Cortex of kidney (tissue), 1 donor: Measurements from ENCODE around the gene CEP350.

Experiments
- DNase-seq: peaks from one replicate; lab custom pipeline; 2025; lab: John Stamatoyannopoulos, UW

The CEP350 gene

DNA sequence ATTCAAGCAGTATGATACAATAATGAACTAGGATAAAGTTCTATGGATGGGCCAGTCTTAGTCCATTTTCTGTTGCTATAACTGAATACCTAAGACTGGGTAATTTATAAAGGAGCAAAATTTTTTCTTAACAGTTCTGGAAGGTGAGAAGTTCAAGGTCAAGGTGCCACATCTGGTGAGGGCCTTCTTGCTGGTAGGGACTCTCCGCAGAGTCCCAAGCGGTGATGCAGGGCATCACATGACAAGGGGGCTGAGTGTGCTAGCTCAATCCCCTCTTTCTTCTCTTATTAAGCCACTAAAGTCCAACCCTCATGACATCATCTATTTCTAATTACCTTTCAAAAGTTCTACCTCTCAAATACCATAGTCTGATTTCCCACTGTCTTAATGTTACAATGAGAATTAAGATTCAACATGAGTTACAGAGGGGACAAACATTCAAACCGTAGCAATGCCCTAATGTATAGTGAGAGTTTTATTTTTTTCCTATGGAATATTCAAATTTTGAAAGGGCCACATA, 107.9 kb downstream of the CEP350 start:
- no peak for DNase-seq

DNA sequence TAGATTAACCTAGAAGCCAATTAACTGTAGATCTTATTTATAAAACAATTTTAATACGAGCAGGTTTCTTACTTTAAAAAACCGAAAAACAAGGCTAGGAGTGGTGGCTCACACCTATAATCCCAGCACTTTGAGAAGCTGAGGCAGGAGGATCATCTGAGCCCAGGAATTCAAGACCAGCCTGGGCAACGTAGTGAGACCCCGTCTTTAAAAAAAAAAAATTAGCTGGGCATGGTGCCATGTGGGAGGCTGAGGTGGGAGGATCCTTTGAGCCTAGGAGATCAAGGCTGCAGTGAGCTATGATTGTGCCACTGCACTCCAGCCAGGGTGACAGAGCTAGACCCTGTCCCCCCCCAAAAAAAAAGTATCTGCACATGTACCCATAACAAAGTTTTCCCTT, 110.8 kb downstream of the CEP350 start:
- DNase-seq: no peak

DNA sequence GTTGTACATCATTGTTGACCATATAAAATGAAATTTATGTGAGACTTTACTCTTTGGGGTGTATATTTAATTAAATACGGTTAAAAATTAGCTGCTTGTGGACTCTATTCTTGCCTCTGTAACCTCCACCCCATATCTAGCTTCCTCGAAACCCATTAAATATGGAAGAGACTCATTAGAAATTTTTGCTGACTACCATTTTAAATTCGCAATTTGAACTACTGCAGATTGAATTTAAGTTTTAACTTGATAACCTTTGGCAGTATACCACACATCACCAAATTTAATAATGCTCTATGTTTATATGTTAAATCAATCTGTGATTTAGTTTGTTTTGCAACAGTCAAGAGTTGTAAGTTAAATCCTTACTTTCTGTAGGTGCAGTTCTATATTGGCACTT, 111.5 kb downstream of the CEP350 start:
- DNase-seq: no peak

DNA sequence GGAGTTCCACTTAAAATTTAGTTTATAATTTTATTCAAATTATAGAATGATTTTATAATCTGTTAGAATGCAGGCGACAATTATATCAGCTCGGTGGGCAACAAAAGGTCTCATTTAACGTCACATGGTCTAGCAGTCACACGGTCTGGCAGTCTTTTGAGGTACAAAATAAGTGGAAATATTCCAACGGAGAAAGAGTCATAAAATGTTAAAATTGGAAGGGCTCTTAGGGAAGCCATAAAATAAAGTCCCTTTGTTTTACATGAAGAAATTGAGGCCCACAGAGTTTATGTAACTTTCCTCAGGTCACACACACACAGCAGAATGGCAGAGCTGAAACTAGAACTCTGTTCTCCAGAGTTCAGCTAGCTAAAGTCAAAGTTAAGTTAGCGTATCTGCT, 115.7 kb downstream of the CEP350 start:
- no peak for DNase-seq

DNA sequence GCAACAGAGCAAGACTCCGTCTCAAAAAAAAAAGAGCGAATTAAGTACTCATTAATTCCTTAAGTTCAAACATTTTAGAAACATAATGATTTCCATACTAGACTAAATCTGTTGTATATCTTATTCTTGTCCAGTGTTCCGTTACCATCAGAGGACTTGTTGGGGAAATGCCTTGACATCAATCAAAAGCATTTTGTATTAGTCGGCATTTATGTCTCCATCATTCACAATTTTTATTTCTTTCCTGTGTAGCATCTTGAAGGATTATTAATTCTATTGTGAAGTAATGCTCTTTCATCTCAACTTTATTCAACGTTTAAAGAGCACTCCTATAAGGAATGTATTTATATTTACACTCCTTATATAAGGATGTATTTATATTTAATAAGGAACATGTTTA, 117.1 kb downstream of the CEP350 start:
- no peak for DNase-seq

DNA sequence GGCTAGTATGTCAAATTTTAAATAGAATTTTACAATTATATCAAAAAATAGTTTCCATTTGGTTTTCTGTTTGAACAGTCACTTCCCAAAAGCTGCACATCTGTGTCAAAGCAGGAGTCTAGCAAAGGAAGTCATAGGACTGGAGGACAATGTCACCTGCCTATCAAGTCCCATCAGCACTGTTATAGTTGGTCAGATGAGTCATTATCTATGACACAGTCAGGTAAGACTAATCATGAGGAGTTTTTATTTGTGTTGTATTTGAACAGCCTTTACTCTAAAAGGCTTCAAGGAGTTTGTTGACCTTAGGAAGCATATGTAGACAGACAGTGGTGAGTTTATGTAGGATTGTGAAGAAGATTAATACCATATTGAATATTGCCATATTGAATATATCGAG, 125.8 kb downstream of the CEP350 start:
- DNase-seq: no peak

DNA sequence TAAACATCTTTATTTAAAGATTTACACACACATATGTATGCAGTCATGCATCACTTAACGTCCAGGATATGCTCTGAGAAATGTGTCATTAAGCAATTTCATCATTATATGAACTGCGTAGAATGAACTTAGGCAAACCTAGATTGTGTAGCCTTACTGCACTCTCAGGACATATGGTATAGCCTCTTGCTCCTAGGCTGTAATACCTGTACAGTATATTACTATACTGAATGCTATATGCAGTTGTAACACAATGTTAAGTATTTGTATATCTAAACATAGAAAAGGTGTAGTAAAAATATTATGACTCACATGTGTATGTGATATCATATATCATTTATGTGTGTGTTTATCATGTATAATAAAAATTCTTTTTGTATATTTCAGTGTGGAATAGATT, 126.9 kb downstream of the CEP350 start:
- DNase-seq: no peak

DNA sequence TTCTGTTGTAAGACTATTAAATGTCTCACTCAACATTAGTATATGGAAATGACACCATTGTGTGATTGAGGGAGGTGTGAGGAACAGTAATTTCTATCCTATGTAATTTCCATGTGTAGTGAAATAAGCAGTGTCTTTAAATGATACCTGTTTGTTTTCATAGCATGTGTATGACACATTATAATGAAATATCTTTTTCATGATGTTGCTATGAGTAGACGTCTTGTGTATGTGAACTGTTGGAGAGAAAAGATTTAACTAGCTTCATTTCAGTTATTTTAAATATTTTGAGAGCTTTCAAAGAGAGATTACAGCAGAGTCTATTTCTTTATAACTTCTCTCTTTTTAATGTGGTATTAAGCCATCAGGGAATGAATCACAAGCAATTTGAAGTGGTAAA, 128.6 kb downstream of the CEP350 start:
- DNase-seq: no peak

DNA sequence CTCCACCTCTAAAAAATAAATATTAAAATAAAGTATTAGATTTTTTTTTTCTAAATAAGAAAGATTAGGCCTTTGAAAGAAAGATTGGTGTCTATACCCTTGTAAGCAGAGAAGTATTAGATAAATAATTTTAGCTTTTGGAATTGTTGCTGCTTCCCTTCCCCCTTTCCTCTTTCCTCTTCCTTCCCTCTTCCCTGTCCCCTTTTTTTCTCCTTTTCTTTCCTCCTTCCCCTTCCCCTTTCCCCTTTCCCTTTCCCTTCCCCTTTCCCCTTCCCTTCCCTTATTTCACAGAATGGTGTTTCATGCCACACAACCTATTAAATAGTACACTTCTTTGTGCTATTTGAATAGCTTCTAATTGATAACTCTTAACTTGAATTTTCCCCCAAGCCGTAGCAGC, 130.3 kb downstream of the CEP350 start:
- DNase-seq: no peak

DNA sequence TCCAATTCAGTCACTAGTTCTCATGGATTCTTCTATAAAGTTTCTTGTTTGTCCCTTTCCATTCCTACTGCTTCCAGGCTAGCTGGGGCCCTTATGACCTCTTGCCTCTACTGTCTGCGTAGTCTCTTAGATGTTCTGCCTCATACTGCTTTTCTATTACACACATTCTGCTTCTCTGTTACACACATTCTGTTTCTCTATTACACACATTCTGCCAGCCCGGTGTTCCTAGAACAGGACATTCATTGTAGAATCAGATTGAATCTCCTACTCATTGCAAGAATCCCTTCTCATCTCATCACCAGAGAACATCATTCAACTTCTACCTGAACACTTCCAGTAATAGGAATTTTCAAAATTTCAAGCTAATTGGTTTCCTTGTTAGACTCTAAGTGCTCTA, 130.7 kb downstream of the CEP350 start:
- no peak for DNase-seq

DNA sequence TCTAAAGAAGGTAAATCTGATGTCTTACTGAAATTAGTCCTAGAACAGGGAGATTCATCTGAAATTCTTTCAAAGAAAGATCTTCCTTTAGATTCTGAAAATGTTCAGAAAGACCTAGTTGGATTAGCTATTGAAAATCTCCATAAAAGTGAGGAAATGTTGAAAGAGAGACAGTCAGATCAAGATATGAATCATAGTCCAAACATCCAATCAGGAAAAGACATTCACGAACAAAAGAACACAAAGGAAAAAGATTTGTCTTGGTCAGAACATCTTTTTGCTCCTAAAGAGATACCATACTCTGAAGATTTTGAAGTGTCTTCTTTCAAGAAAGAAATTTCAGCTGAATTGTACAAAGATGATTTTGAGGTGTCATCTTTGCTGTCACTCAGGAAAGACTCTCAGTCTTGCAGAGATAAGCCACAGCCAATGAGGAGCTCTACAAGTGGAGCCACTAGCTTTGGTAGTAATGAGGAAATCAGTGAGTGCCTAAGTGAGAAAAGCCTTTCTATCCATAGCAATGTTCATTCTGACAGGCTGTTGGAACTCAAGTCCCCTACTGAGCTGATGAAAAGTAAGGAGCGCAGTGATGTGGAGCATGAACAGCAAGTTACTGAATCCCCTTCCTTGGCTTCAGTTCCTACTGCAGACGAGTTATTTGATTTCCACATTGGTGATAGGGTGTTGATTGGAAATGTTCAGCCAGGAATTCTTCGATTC, 138.5 kb downstream of the CEP350 start:
- no peak for DNase-seq

DNA sequence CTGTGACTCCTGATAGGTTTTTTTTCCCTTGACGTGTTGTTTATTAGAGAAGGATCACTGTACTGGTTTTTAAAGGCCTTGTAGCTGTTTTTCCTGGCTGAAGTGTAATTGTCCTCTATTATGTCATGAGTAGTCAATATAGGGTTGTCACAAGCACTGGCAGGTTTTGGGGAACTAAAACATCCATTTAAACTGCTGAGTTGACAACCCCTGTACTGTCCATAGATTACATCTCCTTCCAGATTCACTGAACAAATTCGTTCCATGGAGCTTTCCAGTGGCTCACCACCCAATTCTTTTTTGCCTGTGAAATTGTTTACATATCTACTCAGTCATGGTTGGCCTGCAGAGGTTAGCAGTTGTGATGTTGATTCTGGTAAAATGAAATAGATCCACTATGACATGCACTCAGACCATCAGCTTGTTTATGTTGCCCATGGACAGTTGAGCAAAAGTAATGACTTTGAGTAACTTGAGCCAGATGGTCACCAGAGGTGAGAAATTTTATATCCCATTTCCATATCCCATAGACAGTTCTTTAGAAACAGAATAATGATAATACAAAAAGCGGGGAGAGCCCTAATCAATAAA, 140.2 kb downstream of the CEP350 start:
- no peak for DNase-seq

DNA sequence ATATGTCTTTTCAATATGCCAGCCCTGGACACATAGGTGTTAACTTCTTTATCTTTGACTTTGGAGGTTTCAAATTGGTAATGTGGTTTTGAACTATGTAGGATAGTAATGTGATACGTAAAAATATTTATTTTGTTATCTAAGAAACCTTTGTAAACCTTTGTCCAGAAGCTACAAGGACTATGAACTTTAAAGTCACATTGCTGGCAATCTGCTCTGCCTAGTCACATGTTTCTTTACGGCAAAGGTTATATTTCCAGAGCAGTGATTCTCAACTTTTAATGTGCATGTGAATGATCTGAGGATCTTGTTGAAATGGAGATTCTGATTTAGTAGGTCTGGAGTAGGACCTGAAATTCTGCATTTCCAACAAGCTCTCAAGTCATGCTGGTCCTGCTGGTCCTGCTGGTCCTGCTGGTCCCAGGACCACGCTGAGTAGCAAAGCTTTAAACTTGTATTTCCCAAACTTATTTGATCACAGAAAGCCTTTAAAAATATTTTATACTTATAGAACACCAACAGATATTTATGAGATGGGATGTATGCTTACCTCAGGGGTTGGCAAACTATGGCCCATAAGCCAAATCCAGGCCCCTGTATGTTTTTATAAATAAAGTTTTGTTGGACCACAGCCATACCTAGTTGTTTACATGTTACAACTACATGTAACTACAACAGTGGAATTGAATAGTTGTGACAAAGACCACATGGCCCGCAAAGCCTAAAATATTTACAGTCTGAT, 142.1 kb downstream of the CEP350 start:
- no peak for DNase-seq

DNA sequence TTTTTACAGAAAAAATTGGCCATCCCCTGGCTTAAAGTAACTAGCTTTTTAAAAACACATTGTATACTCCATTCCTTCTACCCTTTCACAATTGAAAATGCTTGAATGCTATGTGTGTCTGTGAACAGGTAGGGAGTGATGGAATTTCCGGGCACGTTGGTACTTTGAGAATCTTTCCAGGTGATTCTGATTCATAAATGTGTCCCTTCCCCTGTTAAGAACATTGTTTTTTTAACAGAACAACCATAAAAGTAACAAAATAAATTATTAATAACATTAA, 142.7 kb downstream of the CEP350 start:
- DNase-seq: no peak

DNA sequence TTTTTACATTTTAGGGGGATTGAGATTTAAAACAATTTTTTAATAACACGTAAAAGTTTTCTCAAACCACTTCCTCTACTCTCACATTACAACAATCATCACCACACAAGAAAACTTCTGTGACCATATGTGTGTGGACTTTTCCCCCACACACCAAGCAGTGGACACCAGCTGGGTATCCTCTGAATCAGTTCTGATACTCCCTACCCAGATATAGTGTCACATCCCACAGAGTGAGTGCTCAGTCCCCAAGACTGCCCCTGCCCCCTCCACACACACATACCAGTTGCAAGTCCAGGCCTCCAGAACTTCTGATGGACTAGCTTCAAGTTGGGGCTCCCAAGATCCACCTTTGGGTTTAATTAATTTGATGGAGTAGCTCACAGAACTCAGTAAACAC, 146.8 kb downstream of the CEP350 start:
- no peak for DNase-seq

DNA sequence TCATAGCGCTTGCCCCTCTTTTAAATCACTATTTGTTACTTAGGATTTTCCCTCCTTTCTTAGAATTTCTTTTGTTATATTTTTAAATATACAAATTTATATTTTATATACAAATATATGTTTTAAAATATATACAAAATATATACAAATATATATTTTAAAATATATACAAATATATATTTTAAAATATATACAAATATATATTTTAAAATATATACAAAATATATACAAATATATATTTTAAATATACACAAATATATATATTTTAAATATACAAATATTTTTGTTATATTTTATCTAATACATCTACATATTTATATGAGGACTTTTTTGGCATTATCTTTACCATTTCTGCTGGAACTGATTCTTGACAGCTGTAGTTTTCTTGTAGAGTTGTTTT, 149.2 kb downstream of the CEP350 start:
- no peak for DNase-seq

DNA sequence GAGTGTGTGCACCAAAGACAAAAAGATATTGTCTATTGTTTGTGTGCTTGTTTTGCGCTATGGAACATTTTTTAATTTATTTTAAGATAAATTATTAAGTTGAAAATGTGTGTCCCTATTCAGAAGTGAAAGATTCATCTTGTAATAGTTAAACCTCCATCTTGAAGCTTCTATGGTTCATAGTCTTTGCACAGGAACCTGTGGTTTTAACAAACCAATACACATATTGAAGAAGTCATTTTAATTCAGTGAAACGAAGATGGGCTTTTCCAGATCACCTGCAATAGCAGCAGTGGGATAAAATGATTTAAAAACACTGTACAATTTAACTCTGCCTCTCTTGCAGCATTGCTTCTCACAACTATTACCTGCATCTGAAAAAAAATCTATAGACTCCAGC, 157.5 kb downstream of the CEP350 start:
- DNase-seq: no peak

DNA sequence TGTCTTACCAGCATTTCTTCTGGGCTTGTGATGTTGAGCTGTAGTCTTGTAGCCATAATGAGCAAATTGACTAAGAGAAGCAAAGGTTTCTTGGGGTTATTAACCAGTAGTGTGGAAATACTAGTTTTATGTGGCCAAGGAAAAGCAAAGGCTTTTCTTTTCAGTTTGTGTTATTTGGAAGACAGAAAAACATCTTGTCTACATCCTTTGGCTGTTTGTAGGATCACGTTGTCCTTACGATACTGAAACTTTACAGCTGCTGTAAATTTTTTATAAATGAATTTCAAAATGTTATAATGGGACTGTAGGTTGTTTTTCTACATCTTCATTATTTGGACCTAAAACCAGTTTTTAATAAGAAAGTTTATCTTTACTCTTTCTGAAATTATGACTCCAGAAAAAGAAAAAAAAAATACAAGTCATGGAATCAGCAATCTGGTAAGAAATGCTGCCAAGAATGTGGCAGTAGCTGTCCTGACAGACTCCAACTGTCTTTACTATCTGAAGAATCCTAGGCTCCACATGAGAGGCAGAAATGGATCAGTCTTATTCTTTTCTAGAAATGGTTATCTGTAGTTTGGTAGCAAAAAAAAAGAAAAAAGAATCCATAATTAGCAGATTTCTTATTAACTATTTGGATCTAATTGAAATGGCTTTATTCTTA, 158.5 kb downstream of the CEP350 start:
- DNase-seq: no peak

DNA sequence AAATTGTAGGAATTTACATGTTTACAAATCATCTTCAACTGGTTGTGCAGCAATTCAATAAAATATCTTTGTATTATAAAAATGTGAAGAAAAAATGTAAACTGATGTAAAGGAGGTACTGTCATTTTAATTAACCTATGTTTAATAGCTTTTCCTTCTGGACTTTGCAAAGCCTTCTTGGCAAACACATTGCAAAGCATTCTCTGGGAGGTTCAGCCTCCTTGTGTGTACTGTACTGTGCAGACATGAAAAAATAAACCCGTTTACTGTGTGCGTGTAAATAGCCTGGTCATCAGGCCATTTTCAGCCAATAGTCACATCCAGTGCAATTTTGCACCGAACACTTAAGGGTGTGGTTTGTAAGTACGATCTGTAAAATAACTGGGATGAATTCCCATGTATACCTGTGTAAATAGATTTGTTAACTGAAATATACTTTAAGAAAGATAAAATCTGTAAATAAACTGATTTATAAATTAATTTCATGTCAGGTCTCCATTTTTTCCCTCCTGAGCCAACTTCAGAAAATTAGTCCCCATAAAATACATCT, 159.9 kb downstream of the CEP350 start:
- DNase-seq: no peak

DNA sequence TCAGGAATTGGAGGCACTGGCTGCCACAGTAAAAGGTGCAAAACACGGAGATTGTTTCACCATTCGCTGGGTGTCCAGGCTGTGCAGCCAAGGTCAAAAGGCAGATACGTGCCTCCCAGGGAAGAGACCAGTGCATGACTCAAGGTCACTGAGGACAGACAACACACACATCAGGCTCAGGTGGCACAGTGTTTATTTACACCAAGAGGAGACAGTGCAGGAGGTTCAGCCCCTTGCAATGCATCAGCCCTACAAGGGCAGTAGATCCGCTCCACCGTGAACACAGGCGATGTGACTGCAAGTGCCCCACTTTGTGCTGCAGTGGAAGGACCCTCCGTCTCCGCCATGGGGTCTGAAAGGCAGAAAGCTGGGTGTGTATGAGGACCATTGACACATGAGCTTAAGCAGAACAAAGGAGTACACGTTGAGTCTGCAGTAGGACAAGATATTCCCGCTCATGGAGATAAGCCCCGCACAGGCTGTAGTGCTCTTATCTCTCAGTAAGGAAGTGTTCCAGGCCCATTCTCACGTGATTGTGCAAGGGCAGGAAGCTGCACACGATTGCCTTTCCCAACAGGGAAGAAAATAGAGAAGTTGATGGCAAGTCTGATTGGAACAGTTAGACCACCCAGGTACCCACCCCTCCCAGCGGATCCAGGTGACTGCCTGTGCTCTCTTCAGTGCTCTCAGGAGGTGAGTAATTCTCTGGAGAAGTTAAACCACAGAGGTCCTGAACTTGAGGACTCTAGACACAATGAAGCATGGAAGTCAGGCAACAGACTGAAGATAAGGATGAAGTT, 162.6 kb downstream of the CEP350 start:
- DNase-seq: no peak

DNA sequence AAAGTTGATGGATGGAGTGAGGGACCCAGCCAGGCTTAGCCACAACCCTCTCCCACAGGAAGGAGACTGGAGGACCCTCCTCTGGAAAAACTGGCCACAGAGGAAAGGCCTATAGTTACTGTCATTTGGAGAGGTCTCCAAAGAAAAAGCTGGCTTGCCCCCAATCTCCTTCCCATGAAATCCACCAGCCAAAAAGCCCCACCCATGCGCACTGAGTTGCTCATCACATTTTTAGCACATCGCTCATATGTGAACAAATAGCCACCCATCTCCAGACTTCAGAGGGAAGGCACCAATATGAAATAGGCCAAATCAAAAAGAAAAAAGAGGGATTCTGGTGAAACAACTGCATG, 163.1 kb downstream of the CEP350 start:
- DNase-seq: no peak

DNA sequence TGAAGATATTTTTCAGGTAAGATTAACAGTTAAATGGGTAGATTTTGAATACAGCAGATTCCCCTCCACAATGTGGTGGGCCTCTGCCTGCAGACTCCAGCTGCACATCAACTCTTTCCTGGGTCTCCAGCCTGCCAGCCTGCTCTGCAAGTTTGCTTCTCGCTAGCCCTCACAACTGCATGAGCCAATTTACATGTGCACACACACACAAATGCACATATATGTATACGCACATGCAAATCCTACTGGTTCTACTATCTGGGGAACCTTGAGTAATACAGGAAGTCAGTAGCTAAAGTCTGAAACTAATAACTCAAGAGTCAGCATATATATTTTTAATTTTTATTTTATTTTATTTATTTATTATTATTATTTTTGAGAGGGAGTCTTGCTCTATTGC, 165.2 kb downstream of the CEP350 start:
- DNase-seq: no peak
